GM12891 (cell line): ENCODE results near the gene NRTN.

ENCODE experiments used
- PAX5 ChIP-seq: IDR thresholded peaks from 2 replicates; pipeline ENCODE4 v1.6.1; 2011; ENCODE audit warnings: low read length, moderate library complexity, mild to moderate bottlenecking; ENCODE audit not compliant: insufficient read depth, severe bottlenecking
- POLR2A ChIP-seq: IDR thresholded peaks from 2 replicates; pipeline ENCODE4 v1.6.1; 2011; ENCODE audit warnings: low read depth, low read length, control low read depth
- POLR2AphosphoS5 ChIP-seq: IDR thresholded peaks from 2 replicates; pipeline ENCODE4 v1.6.1; 2011; ENCODE audit warnings: low read depth, low read length, control low read depth

DNA sequence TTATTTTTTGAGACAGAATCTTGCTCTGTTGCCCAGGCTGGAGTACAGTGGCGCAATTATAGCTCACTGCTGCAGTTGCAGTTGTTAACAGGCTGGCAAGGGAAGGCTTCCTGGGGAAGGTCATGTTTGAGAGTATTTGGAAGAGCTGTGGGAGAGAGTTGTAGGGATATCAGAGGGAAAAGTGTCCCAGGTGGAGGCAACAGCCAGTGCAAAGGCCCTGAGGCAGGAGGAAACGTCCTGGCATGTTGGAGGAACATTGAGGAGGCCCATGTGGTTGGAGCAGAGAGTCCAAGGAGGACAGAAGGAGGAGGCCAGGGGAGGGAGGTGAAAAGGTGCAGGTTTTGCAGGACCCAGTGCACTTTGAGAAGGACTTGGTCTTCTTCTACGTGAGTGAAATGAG is 11.7 kb upstream of the NRTN start:
- TF ChIP-seq POLR2A: no peak
- no peak for TF ChIP-seq POLR2AphosphoS5
- no peak for TF ChIP-seq PAX5
